Thymus (tissue), 14 donors: ENCODE data around the gene SPRR2E. TPM values are rescaled to one million over a fixed set of nuclear protein-coding genes. Genes with fewer than 3 reads are reported as not detected.
"Not testable (repeated sequence)": the region's sequence is repeated elsewhere in the genome, so short reads cannot be mapped to it uniquely, and the experiment has no call there.

Experiments used
- DNase-seq, 9 donors: peaks; one replicate each; pipeline ENCODE4 v3.0.0-alpha.2; 2013; ENCODE audit warnings: low spot score in 9 of 9, low read depth in 6 of 9, missing footprints in 1 of 9
- H3K27ac ChIP-seq, 2 donors: one replicate each; pipeline ENCODE4 v1.5.1; 2013; ENCODE audit warnings: control low read depth in 1 of 2, low read depth in 1 of 2, low read length in 1 of 2, mild to moderate bottlenecking in 1 of 2, moderate library complexity in 1 of 2
- H3K27me3 ChIP-seq, 2 donors: one replicate each; pipeline ENCODE4 v1.5.1; 2013; ENCODE audit warnings: low read length in 1 of 2; ENCODE audit not compliant: control insufficient read depth in 2 of 2, insufficient read depth in 1 of 2
- H3K36me3 ChIP-seq, 2 donors: one replicate each; pipeline ENCODE4 v1.5.1; 2013; ENCODE audit warnings: low read length in 1 of 2, mild to moderate bottlenecking in 1 of 2, moderate library complexity in 1 of 2; ENCODE audit not compliant: control insufficient read depth in 2 of 2, insufficient read depth in 2 of 2
- H3K4me1 ChIP-seq, 2 donors: one replicate each; pipeline ENCODE4 v1.5.1; 2013; ENCODE audit warnings: low read length in 2 of 2; ENCODE audit not compliant: control insufficient read depth in 2 of 2, insufficient read depth in 2 of 2
- H3K4me3 ChIP-seq, 2 donors: one replicate each; pipeline ENCODE4 v1.5.1; 2013; ENCODE audit warnings: low read length in 2 of 2, control low read depth in 1 of 2, mild to moderate bottlenecking in 1 of 2
- H3K9me3 ChIP-seq, 2 donors: one replicate each; pipeline ENCODE4 v1.5.1; 2013; ENCODE audit warnings: low read length in 1 of 2, mild to moderate bottlenecking in 1 of 2; ENCODE audit not compliant: control insufficient read depth in 2 of 2, insufficient read depth in 1 of 2
- WGBS: extraction: QIAGEN DNeasy Blood & Tissue Kit; methylation state at CpG from one replicate; pipeline ENCODE4 v1.1.7; 2013; 5-methylcytosine and 5-hydroxymethylcytosine counted together
- long read RNA-seq, 10 donors: transcript quantifications; one replicate each; lab custom pipeline, GENCODE V29; 2026
- polyA plus RNA-seq: library from polyadenylated mRNA; stranded (reverse); fragments of 200-250 nt; gene quantifications from one replicate; pipeline ENCODE4 v1.2.3, GENCODE V29; 2013
- total RNA-seq: library from RNA; stranded (reverse); fragments of 120-200 nt; gene quantifications from one replicate; pipeline ENCODE4 v1.2.4, GENCODE V29; 2013
- donor health status: healthy.

The SPRR2E gene
- total RNA-seq, result not detected
- 14.2 TPM for polyA plus RNA-seq
- long read RNA-seq, donor 1, result 0 reads
- long read RNA-seq, donor 2, partial matches to known transcripts, result 0 of 1 reads
- long read RNA-seq, donor 2, other reads (novel, unspliced or antisense), result 0 of 1 reads
- long read RNA-seq, donor 3, result 0 reads
- long read RNA-seq, donor 4, result 0 reads
- long read RNA-seq, donor 5, partial matches to known transcripts, result 0 of 1 reads
- long read RNA-seq, donor 5, other reads (novel, unspliced or antisense), result 0 of 1 reads
- long read RNA-seq, donor 6, result 0 reads
- long read RNA-seq, donor 7, result 0 reads
- long read RNA-seq, donor 8, result 0 reads
- long read RNA-seq, donor 9, result 0 reads
- long read RNA-seq, donor 10, result 0 reads

- DNase-seq, result no peak
- Histone ChIP-seq H3K4me1 (no peaks in the 10 kb centered on the region), H3K27me3 (no peaks in the 10 kb centered on the region), H3K36me3 (no peaks in the 10 kb centered on the region), H3K9me3 (no peaks in the 10 kb centered on the region), H3K4me3 (no peak within 1 kb of the TSS), H3K27ac (no peak within 1 kb of the TSS)
Observed at GRCh38 chr1:153094426-153094825, at the start of gene SPRR2E. Gene SPRR2E (minus strand): TSS chr1:153094526. CDS start chr1:153093751, 775 bp downstream.

GRCh38 chr1:153141377-153141776 is 47.1 kb upstream of the SPRR2E start:
- no peaks in the 10 kb centered on the region for H3K4me1 ChIP-seq
- DNase-seq, result no peak
- no peaks in the 10 kb centered on the region for H3K27me3 ChIP-seq
- no peaks in the 10 kb centered on the region for H3K36me3 ChIP-seq
- H3K4me3 ChIP-seq, result no peak overlapping the region
- no peaks in the 10 kb centered on the region for H3K9me3 ChIP-seq
- H3K27ac ChIP-seq, result no peak overlapping the region
- 93% methylated on average over 3 of the region's 3 CpGs for WGBS

GRCh38 chr1:153140484-153140883 is 46.2 kb upstream of the SPRR2E start:
- Histone ChIP-seq H3K4me1 (no peaks in the 10 kb centered on the region), H3K9me3 (no peaks in the 10 kb centered on the region), H3K4me3 (no peak overlapping the region), H3K27me3 (no peaks in the 10 kb centered on the region), H3K36me3 (no peaks in the 10 kb centered on the region), H3K27ac (no peak overlapping the region)
- WGBS, result 67% methylated on average over 3 of the region's 3 CpGs
- DNase-seq, result no peak

GRCh38 chr1:153133743-153134142 is 39.4 kb upstream of the SPRR2E start:
- Histone ChIP-seq H3K4me1 (no peaks in the 10 kb centered on the region), H3K36me3 (no peaks in the 10 kb centered on the region), H3K27ac (no peak overlapping the region), H3K27me3 (no peaks in the 10 kb centered on the region), H3K9me3 (no peaks in the 10 kb centered on the region), H3K4me3 (no peak overlapping the region)
- DNase-seq, result no peak
- 84% methylated on average over 2 of the region's 2 CpGs for WGBS

- H3K27me3 ChIP-seq, result no peaks in the 10 kb centered on the region
- H3K4me3 ChIP-seq, result no peak overlapping the region
- H3K27ac ChIP-seq, result no peak overlapping the region
- DNase-seq, result no peak
- 97% methylated on average over 1 of the region's 1 CpG for WGBS
- H3K4me1 ChIP-seq, result no peaks in the 10 kb centered on the region
- H3K36me3 ChIP-seq, result no peaks in the 10 kb centered on the region
- no peaks in the 10 kb centered on the region for H3K9me3 ChIP-seq
Observed at GRCh38 chr1:153133267-153133666, 38.9 kb upstream of the SPRR2E start.

- 92% methylated on average over 4 of the region's 4 CpGs for WGBS
- H3K4me1 ChIP-seq, H3K9me3 ChIP-seq: not testable (repeated sequence)
Observed at GRCh38 chr1:153128688-153129087, 34.4 kb upstream of the SPRR2E start.

GRCh38 chr1:153127296-153127695 is 33.0 kb upstream of the SPRR2E start:
- Histone ChIP-seq H3K4me1 (no peaks in the 10 kb centered on the region), H3K27me3 (no peaks in the 10 kb centered on the region), H3K27ac (no peak overlapping the region), H3K36me3 (no peaks in the 10 kb centered on the region), H3K4me3 (no peak overlapping the region), H3K9me3 (no peaks in the 10 kb centered on the region)
- 67% methylated on average over 2 of the region's 2 CpGs for WGBS
- DNase-seq, result no peak

More at GRCh38 chr1:153128688-153129087, 34.4 kb upstream of the SPRR2E start:
- not testable (repeated sequence) for H3K27me3 ChIP-seq, DNase-seq, H3K27ac ChIP-seq, H3K4me3 ChIP-seq, H3K36me3 ChIP-seq

- Histone ChIP-seq H3K4me3 (no peak overlapping the region), H3K27me3 (no peaks in the 10 kb centered on the region), H3K9me3 (no peaks in the 10 kb centered on the region), H3K27ac (no peak overlapping the region), H3K4me1 (no peaks in the 10 kb centered on the region), H3K36me3 (no peaks in the 10 kb centered on the region)
- DNase-seq, result no peak
- WGBS, result 98% methylated on average over 1 of the region's 1 CpG
Observed at GRCh38 chr1:153125536-153125935, 31.2 kb upstream of the SPRR2E start.

GRCh38 chr1:153123793-153124192 is 29.5 kb upstream of the SPRR2E start:
- not testable (repeated sequence) for H3K9me3 ChIP-seq, DNase-seq, H3K27me3 ChIP-seq, H3K4me3 ChIP-seq, H3K4me1 ChIP-seq, H3K27ac ChIP-seq, H3K36me3 ChIP-seq
- WGBS, result 85% methylated on average over 8 of the region's 8 CpGs
